ENCODE results near the gene RNF126.

Gene RNF126

GRCh38 chr19:616062-616700 lies 46.8 kb downstream of the RNF126 start:
- Histone ChIP-seq H3K9me3 (ENCODE audit: insufficient read depth, low read length, severe bottlenecking) (no peaks in the 10 kb centered on the region), H3K4me3 (ENCODE audit: low read depth in 1 of 2, low read length in 2 of 2) (no peak overlapping the region)

GRCh38 chr19:615619-616018 lies 47.4 kb downstream of the RNF126 start:
- no peaks in the 10 kb centered on the region for H3K27me3 ChIP-seq (ENCODE audit: insufficient read depth, low read length, poor library complexity)
- H3K4me1 ChIP-seq (ENCODE audit: insufficient read depth, low read length) = peaks cover 16% of the 10 kb centered on the region
- peaks cover 3% of the 10 kb centered on the region; the same call in 1 of the 2 replicates for H4K20me1 ChIP-seq (ENCODE audit: insufficient read depth, low read length)
- no peak overlapping the region for H3K27ac ChIP-seq (ENCODE audit: low read length)
- H3K36me3 ChIP-seq (ENCODE audit: insufficient read depth, low read length) = peaks cover 53% of the 10 kb centered on the region
- DNase-seq = no peak
- H3K4me2 ChIP-seq (ENCODE audit: insufficient read depth, low read length) = no peak overlapping the region
- no peak for ATAC-seq (ENCODE audit: insufficient read depth, low read depth)
- no peak overlapping the region for H2AFZ ChIP-seq (ENCODE audit: low read depth, low read length)
- no peaks in the 10 kb centered on the region for H3K79me2 ChIP-seq (ENCODE audit: insufficient read depth, low read length)
- H3K4me3 ChIP-seq (ENCODE audit: low read depth in 1 of 2, low read length in 2 of 2) = no peak overlapping the region
- H3K9me3 ChIP-seq (ENCODE audit: insufficient read depth, low read length, severe bottlenecking) = no peaks in the 10 kb centered on the region
- H3K9ac ChIP-seq (ENCODE audit: low read depth, low read length) = no peak overlapping the region
- TF ChIP-seq EZH2 (IDR thresholded peaks at IDR 0.05; ENCODE audit: borderline replicate concordance, low read depth, low read length, severe bottlenecking) (no peak), CTCF (IDR thresholded peaks at IDR 0.05; ENCODE audit: borderline replicate concordance, extremely low read depth, low read length, poor library complexity, severe bottlenecking) (no peak)

More at GRCh38 chr19:616062-616700, 46.8 kb downstream of the RNF126 start:
- no peak for TF ChIP-seq CTCF (IDR thresholded peaks at IDR 0.05; ENCODE audit: borderline replicate concordance, extremely low read depth, low read length, poor library complexity, severe bottlenecking)
- TF ChIP-seq EZH2 (IDR thresholded peaks at IDR 0.05; ENCODE audit: borderline replicate concordance, low read depth, low read length, severe bottlenecking) = no peak
- H3K27me3 ChIP-seq (ENCODE audit: insufficient read depth, low read length, poor library complexity) = no peaks in the 10 kb centered on the region
- no peak overlapping the region for H3K4me2 ChIP-seq (ENCODE audit: insufficient read depth, low read length)
- H4K20me1 ChIP-seq (ENCODE audit: insufficient read depth, low read length) = peaks cover 3% of the 10 kb centered on the region; the same call in 1 of the 2 replicates
- H3K27ac ChIP-seq (ENCODE audit: low read length) = no peak overlapping the region
- H3K9ac ChIP-seq (ENCODE audit: low read depth, low read length) = no peak overlapping the region
- DNase-seq = no peak
- no peak for ATAC-seq (ENCODE audit: insufficient read depth, low read depth)
- H3K36me3 ChIP-seq (ENCODE audit: insufficient read depth, low read length) = peaks cover 55% of the 10 kb centered on the region
- no peaks in the 10 kb centered on the region for H3K79me2 ChIP-seq (ENCODE audit: insufficient read depth, low read length)
- H2AFZ ChIP-seq (ENCODE audit: low read depth, low read length) = no peak overlapping the region
- H3K4me1 ChIP-seq (ENCODE audit: insufficient read depth, low read length) = peaks cover 12% of the 10 kb centered on the region

- Histone ChIP-seq H3K9me3 (ENCODE audit: insufficient read depth, low read length, severe bottlenecking) (no peaks in the 10 kb centered on the region), H3K4me1 (ENCODE audit: insufficient read depth, low read length) (peaks cover 24% of the 10 kb centered on the region), H3K27ac (ENCODE audit: low read length) (no peak overlapping the region), H3K9ac (ENCODE audit: low read depth, low read length) (no peak overlapping the region), H3K27me3 (ENCODE audit: insufficient read depth, low read length, poor library complexity) (no peaks in the 10 kb centered on the region), H3K4me2 (ENCODE audit: insufficient read depth, low read length) (no peak overlapping the region), H2AFZ (ENCODE audit: low read depth, low read length) (no peak overlapping the region), H3K79me2 (ENCODE audit: insufficient read depth, low read length) (no peaks in the 10 kb centered on the region), H3K4me3 (ENCODE audit: low read depth in 1 of 2, low read length in 2 of 2) (no peak overlapping the region), H3K36me3 (ENCODE audit: insufficient read depth, low read length) (peaks cover 38% of the 10 kb centered on the region), H4K20me1 (ENCODE audit: insufficient read depth, low read length) (peaks cover 3% of the 10 kb centered on the region; the same call in 1 of the 2 replicates)
- TF ChIP-seq EZH2 (IDR thresholded peaks at IDR 0.05; ENCODE audit: borderline replicate concordance, low read depth, low read length, severe bottlenecking) (no peak), CTCF (IDR thresholded peaks at IDR 0.05; ENCODE audit: borderline replicate concordance, extremely low read depth, low read length, poor library complexity, severe bottlenecking) (no peak)
- no peak for ATAC-seq (ENCODE audit: insufficient read depth, low read depth)
- DNase-seq = no peak
Observed at GRCh38 chr19:613732-614567, 49.1 kb downstream of the RNF126 start.
